Memory B cell (primary cell): ENCODE data around the gene SLC35B1.
A peak's percentile ranks its signal among the peaks of the same experiment; 100 is the strongest.

ENCODE experiments used
- ATAC-seq: fragments of 150-1000 bp; cut with Tn5 transposase; 2 replicates; pipeline ENCODE4 v1.10.0; 2021; ENCODE audit warnings: low read depth, mild to moderate bottlenecking, moderate library complexity
- DNase-seq, 2 donors: peaks; one replicate each; pipeline ENCODE4 v3.0.0; 2022; ENCODE audit warnings: low spot score in 2 of 2
- H3K27ac Mint-ChIP-seq: one replicate; pipeline ENCODE4 v1.8.0; 2022; ENCODE audit warnings: mild to moderate bottlenecking, moderate library complexity, mixed read lengths
- H3K27me3 Mint-ChIP-seq: one replicate; pipeline ENCODE4 v1.8.0; 2022; ENCODE audit warnings: mixed read lengths
- H3K36me3 Mint-ChIP-seq: one replicate; pipeline ENCODE4 v1.8.0; 2022; ENCODE audit warnings: mild to moderate bottlenecking, mixed read lengths
- H3K4me1 Mint-ChIP-seq: one replicate; pipeline ENCODE4 v1.8.0; 2022; ENCODE audit warnings: mixed read lengths
- H3K4me3 Mint-ChIP-seq: one replicate; pipeline ENCODE4 v1.8.0; 2022; ENCODE audit warnings: mild to moderate bottlenecking, moderate library complexity, mixed read lengths
- H3K9me3 Mint-ChIP-seq: one replicate; pipeline ENCODE4 v1.8.0; 2022; ENCODE audit warnings: mixed read lengths

SLC35B1 gene

DNA sequence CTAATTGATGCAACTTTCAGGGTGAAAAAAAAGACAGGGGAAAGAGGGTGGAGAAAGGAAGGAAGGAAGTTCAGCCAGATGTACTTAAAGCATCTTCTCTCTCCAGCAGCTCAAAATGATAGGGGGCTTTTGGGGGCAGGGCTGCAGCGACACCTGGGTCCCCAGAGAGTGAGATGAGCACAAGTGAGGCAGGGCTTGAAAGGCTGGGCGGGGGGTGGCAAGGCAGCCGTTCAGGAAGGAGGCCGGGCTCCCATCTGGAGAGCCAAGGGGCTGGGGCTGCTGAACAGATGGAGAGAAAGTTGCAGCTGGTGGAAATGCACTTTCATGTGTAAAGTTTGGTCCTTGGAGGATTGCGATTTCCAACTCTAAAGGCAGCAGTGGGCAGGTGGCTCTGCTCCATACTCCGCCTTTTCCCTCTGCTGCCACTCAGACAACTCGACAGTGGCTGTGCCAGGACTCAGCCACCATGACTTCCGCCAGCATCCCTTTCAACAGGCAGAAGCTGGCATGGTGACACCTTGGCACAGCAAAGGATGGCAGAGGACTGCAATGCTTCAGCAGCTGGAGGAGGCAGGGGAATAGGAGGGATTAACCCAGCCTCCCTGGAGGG lies 7.7 kb downstream of the SLC35B1 start:
- no peaks in the 10 kb centered on the region for H3K27me3 Mint-ChIP-seq
- peaks cover 19% of the 10 kb centered on the region for H3K4me1 Mint-ChIP-seq
- peak overlapping the region; percentile 62 for H3K27ac Mint-ChIP-seq
- no peak for ATAC-seq
- peaks cover 26% of the 10 kb centered on the region for H3K36me3 Mint-ChIP-seq
- no peak for DNase-seq
- no peak overlapping the region for H3K4me3 Mint-ChIP-seq
- H3K9me3 Mint-ChIP-seq = no peaks in the 10 kb centered on the region

DNA sequence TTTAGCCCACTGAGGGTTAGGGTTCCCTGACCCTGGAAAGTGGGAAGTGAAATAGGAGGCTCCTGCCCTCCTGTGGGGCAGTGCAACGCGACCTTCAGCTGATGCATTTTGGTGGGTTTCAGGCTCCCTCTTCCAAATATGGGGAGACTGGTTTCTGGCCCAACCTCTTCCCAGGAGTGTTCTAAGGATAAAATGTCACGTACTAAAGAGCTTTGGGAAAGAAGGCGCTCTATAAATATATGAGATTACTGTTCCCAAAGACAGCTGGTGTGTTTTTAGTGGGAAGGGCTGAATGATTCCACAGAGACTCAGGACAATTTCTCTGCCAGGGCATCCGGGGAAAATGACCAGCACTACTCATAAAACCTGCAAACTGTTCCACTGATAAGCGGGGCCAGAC lies 9.8 kb downstream of the SLC35B1 start:
- H3K36me3 Mint-ChIP-seq = peaks cover 17% of the 10 kb centered on the region
- peaks cover 21% of the 10 kb centered on the region for H3K4me1 Mint-ChIP-seq

DNA sequence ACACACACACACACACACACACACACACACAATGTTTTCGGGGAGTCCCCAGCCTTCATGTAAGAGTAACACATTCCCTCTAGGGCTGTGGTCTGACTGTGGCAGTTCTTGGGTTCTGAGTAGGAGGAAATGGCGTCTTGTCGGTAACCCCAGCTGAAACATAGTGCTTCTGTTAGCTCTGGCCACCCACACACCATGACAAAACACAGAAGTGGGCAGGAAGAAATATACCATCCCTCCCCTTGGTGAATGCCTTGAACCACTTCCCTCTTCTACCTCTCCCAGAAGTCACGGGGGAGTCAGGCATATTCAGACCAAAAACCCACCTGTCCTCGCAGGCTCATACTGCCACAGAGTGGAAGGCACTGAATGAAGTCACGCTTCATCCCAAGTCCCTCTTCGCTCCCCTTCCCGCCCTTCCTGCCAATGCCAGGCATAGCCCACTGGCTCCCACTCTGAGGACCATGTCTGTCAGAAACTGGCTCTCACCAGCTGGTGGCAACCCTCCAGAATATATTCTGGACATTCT lies 11.5 kb downstream of the SLC35B1 start:
- DNase-seq (no peak), ATAC-seq (peak; percentile 76)
- H3K27me3 Mint-ChIP-seq = peaks cover 6% of the 10 kb centered on the region
- no peaks in the 10 kb centered on the region for H3K9me3 Mint-ChIP-seq
- H3K27ac Mint-ChIP-seq = peak overlapping the region; percentile 76
- peaks cover 21% of the 10 kb centered on the region for H3K4me1 Mint-ChIP-seq
- peaks cover 13% of the 10 kb centered on the region for H3K36me3 Mint-ChIP-seq
- H3K4me3 Mint-ChIP-seq = no peak overlapping the region

More for the DNA sequence above, 9.8 kb downstream of the SLC35B1 start:
- H3K27ac Mint-ChIP-seq = no peak overlapping the region
- ATAC-seq (no peak), DNase-seq (no peak)
- H3K4me3 Mint-ChIP-seq = no peak overlapping the region
- no peaks in the 10 kb centered on the region for H3K27me3 Mint-ChIP-seq
- no peaks in the 10 kb centered on the region for H3K9me3 Mint-ChIP-seq

DNA sequence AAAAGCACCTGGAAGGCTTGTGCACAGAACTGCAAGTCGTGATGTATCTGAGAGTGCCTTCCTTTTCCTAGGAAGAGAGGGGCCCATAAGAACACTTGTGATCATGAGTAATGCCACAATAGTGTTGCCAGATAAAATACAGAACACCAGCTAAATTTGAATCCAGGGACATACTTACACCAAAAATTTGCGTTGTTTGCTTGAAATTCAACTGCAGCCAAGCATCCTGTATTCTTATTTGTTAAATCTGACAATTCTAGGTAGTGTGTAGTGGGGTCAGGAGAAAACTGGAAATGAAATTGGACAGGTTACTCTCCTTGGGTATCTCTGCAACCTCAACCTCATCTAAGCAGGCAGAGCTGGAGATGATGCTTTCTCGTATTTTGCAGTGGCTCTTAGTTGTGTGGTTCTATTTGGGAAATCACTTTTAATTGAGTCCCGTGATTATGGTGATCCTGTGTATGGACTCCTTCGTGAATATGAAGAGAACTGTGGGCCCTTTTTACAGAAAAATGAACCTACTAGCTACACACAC lies 12.0 kb downstream of the SLC35B1 start:
- Mint-ChIP-seq H3K27me3 (peaks cover 6% of the 10 kb centered on the region), H3K36me3 (peaks cover 12% of the 10 kb centered on the region), H3K27ac (peak overlapping the region; percentile 76), H3K4me1 (peaks cover 21% of the 10 kb centered on the region), H3K9me3 (no peaks in the 10 kb centered on the region), H3K4me3 (no peak overlapping the region)
- no peak for DNase-seq
- ATAC-seq = peak; percentile 7

DNA sequence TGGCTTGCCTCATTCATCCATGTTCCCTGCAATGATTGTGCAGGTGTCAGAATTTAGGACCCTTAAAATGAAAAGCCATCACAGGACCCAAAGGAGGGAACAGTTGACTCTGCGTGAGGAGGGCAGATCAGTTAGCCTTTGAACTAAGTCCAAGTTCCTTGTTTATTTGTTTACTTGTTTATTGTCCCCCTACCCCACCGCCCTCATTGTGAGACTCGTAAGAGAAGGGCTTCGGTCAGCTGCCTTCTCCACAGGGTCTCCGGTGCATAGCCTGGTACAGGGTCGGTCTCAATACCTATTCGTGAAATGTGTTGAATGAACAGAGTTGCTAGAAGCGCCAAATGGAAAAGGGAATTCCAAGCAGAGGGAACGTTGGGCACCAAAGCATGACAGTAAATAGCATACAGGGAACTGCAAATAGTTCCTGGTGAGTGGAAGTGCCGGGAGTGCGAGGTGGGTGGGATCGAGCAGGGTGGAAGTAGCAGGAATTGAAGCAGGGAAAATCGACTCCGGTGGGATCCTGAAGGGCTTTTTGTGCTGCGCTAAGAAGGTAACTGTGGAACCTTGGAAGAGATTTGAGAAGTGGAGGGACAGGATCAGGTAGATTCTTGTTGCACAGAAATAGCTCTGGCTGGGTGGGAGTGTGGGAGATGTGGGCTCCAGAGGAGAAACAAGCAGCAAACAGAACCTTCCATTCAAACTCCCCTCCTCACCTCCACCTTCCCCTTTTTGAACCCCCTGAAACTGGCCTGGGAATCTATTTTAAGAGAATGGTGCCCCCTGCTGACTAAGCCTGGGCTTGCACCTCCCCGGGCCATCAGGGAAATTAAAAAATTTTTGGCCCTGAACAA lies 12.7 kb downstream of the SLC35B1 start:
- Mint-ChIP-seq H3K9me3 (no peaks in the 10 kb centered on the region), H3K4me3 (no peak overlapping the region), H3K27me3 (peaks cover 6% of the 10 kb centered on the region), H3K27ac (peak overlapping the region; percentile 35), H3K36me3 (peaks cover 8% of the 10 kb centered on the region), H3K4me1 (peaks cover 21% of the 10 kb centered on the region)
- ATAC-seq = peak; percentile 74
- peak; percentile 81 to 85 for DNase-seq

DNA sequence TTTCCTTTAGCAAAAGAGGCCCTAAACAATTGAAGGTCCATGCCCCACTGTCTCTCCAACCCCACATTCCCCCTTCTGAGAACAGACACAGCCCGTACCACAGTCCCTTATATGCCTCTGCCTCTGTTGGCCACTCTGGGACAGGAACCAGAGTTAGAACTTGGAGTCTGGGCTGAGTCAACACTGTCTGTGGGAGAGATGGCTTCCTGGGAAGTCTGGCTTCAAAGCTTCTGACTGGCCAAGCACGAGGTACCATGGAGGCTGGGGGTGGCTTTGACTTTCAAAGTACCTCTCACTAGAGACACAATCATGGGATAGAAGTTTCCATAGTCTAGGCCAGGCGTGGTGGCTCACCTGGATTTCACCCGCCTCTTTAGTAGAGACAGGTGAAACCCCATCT lies 15.0 kb downstream of the SLC35B1 start:
- Mint-ChIP-seq H3K27me3 (peaks cover 6% of the 10 kb centered on the region), H3K4me1 (peaks cover 27% of the 10 kb centered on the region), H3K36me3 (peaks cover 2% of the 10 kb centered on the region), H3K9me3 (no peaks in the 10 kb centered on the region), H3K27ac (no peak overlapping the region), H3K4me3 (no peak overlapping the region)
- DNase-seq (no peak), ATAC-seq (no peak)

DNA sequence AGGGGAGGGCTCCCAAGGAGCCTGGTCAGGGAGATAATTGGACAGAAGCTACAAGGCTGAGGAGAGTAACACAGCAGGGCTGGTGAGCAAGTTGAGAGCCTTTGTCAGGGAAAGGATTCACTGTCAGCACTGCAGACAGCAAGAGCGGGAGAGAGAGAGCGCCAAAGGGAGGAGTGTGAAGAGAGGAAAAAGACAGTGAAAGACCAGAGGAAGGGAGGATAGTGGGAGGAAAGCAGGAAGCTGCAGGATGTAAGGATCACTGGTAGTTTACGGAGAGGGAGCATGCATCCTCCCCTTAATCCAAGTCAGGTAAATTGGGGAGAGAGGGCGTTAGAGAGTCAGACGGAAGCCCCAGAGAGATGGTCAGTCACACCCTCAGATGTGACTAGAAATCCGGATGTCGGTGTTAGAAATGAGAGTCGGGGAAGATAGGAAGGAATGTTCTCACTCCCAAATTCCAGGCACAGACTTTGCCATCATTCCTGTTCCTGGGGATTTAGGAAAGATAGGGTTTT lies 16.0 kb downstream of the SLC35B1 start:
- no peak for DNase-seq

DNA sequence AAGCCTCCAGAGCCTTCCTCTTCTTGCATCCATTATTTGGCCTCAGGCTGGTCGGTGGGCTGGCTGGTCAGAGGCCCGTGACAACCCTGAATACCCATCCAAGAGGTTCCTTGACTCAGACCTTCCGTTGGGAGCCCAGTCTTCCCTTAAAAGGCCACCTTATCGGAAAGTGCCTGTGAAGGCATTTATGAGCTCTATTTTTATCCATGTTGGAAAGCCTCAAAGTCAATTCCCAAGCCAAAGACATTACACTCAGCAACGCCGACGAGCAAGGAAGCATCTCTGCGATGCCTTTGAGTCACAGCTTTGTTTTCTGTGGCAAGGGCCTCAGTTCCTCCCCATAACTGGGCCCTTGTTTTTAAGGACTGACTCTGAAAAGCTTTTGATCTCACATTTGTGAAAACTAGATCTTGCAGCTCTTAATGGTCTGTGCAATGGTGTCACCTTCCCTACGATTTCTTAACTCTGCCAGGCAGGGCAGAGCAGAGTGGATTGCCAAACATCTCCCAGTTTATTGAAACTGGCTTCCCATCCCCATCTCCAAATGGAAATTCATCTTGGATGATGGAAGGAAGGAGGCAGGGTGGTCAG lies 16.6 kb downstream of the SLC35B1 start:
- no peak overlapping the region for H3K4me3 Mint-ChIP-seq
- H3K27ac Mint-ChIP-seq = no peak overlapping the region

More for the DNA sequence above, 16.0 kb downstream of the SLC35B1 start:
- Mint-ChIP-seq H3K9me3 (no peaks in the 10 kb centered on the region), H3K36me3 (peaks cover 2% of the 10 kb centered on the region), H3K4me1 (peaks cover 27% of the 10 kb centered on the region), H3K27ac (no peak overlapping the region), H3K27me3 (peaks cover 6% of the 10 kb centered on the region), H3K4me3 (no peak overlapping the region)
- ATAC-seq = no peak

DNA sequence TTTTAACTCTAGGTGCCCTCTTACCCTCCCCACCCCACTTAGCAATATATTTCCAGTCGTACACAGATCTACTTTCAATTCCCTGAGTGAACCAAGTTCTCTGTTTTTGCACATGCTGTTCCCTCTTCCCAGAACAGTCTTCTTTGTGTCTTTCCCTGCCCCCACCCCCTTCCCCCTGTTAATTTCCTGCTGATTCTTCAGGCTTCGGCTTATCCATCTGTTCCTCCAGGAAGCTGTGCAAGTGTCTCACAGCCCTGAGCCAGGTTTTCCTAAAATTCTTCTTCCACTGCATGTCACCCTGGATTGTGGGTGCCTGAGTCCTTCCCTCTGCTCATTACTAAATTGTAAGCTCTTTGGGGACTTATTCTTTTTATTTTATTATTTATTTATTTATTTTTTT lies 17.5 kb downstream of the SLC35B1 start:
- ATAC-seq (no peak), DNase-seq (no peak)
- Mint-ChIP-seq H3K27me3 (peaks cover 6% of the 10 kb centered on the region), H3K9me3 (no peaks in the 10 kb centered on the region), H3K36me3 (peaks cover 2% of the 10 kb centered on the region), H3K4me1 (peaks cover 14% of the 10 kb centered on the region), H3K27ac (no peak overlapping the region), H3K4me3 (no peak overlapping the region)

More for the DNA sequence above, 16.6 kb downstream of the SLC35B1 start:
- Mint-ChIP-seq H3K27me3 (peaks cover 6% of the 10 kb centered on the region), H3K4me1 (peaks cover 22% of the 10 kb centered on the region), H3K36me3 (peaks cover 2% of the 10 kb centered on the region), H3K9me3 (no peaks in the 10 kb centered on the region)
- no peak for ATAC-seq
- DNase-seq = no peak

DNA sequence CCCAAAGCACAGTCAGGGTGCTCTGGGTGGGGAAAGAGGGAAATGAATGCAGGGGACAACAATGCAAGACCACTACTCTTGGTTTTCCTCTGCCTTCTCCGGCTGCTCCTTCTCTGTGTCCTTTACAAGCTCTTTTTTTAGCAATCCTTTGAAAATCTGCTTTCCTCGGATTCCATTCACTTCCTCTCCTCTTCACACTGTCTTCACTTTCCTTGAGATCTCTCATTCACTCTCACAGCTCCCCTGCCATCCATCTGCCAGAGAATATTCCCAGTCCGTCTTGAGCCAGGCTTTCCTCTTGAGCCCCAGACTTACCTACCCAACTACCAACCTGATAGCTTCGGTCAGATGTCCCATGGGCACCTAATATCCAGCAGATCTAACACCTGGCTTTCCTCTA lies 18.9 kb downstream of the SLC35B1 start:
- Mint-ChIP-seq H3K4me1 (peaks cover 10% of the 10 kb centered on the region), H3K36me3 (peaks cover 2% of the 10 kb centered on the region), H3K4me3 (no peak overlapping the region), H3K27me3 (peaks cover 6% of the 10 kb centered on the region), H3K27ac (no peak overlapping the region), H3K9me3 (no peaks in the 10 kb centered on the region)
- no peak for ATAC-seq
- no peak for DNase-seq

DNA sequence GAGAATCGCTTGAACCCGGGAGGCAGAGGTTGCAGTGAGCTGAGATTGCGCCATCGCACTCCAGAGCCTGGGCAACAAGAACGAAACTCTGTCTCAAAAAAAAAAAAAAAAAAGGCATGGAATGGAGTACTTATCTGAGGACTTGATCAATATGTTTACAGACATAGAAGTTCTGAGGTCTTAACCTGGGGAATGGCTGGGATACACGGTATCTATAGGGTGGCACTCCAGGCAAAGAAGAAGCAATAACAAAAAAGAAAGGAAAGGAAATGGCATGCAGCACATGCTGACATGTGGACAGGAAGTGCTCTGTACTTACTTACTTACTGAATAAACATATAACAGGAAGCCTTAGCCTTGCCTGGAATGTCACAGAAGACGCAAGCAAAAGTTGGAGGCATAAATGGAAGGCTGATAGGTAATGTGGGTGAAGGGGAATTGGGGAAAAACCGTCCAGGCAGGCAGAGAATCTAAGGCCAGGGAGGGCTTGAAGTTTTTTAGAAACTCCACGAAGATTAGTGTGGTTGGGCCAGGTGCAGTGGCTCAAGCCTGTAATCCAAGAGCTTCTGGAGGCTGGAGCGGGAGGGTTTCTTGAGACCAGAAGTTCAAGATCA lies 19.8 kb downstream of the SLC35B1 start:
- Mint-ChIP-seq H3K36me3 (peaks cover 2% of the 10 kb centered on the region), H3K27ac (peak overlapping the region; percentile 17), H3K9me3 (no peaks in the 10 kb centered on the region), H3K4me1 (peaks cover 10% of the 10 kb centered on the region), H3K4me3 (no peak overlapping the region), H3K27me3 (peaks cover 6% of the 10 kb centered on the region)
- DNase-seq (no peak), ATAC-seq (peak; percentile 59)

DNA sequence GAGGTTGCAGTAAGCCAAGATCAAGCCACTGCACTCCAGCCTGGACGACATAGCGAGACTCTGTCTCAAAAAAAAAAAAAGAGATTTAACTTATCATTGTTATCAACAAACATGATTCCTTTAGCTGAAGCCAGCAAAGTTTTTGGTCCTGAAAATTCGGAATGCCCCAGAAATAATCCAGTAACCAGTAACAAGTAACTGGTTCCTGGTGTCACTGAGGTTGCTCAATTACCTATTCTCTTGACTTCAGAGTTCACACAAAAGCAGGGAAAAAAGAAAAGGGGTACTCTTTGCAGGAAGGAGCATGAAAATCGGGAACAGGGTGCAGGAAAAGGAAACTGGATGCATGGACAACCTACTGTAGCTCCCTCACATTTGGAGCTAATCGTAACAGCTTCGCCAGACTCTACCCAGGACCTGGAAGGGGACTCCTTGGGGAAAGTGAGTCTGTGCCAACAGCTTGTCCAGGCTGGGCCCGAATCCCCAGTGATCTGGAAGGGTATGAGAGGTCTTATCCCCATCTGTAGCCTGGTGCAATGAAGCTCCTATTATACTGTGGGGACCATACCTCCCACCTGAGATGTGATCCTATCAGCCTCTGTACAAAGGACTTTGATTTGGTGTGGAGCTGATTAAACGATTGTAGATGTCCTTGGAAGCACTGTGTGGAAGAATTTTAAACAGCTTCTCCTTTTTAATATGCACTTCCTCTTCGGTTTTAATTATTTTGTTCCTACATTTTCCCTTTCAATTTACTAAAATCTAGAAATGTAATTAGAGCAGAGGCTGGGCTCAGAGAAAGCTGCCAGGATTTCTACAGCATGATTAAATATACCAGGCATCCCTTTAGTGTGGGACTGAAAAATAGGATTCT lies 26.4 kb downstream of the SLC35B1 start:
- ATAC-seq = no peak
- H3K9me3 Mint-ChIP-seq = no peaks in the 10 kb centered on the region
- H3K4me3 Mint-ChIP-seq = no peak overlapping the region
- H3K27me3 Mint-ChIP-seq = no peaks in the 10 kb centered on the region
- DNase-seq = no peak
- H3K36me3 Mint-ChIP-seq = no peaks in the 10 kb centered on the region
- H3K4me1 Mint-ChIP-seq = peaks cover 15% of the 10 kb centered on the region
- H3K27ac Mint-ChIP-seq = peak overlapping the region; percentile 53

DNA sequence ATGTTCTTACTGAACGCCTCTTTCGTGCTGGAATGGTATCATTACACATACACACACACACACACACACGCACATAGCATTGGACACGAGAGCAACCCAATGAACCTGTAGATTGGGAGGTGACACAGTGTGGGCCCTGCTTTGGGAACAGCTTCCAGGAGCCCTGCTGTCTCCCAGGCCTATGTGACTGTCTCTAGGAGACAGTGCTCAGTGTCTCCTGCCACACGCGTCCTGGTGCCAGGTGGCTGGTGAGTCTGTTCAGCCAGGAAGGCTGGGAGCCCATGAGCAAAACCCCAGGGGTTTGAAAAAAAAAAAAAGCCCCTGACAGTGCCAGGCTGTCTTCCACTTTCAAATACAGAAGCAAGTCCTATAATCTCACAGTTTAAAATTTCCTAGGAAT lies 27.4 kb downstream of the SLC35B1 start:
- ATAC-seq = no peak
- Mint-ChIP-seq H3K4me3 (no peak overlapping the region), H3K9me3 (no peaks in the 10 kb centered on the region), H3K4me1 (peaks cover 22% of the 10 kb centered on the region), H3K27me3 (no peaks in the 10 kb centered on the region), H3K36me3 (peaks cover under 1% of the 10 kb centered on the region), H3K27ac (peak overlapping the region; percentile 53)
- no peak for DNase-seq
